ENCODE data around the gene CIAO2B.

DNA sequence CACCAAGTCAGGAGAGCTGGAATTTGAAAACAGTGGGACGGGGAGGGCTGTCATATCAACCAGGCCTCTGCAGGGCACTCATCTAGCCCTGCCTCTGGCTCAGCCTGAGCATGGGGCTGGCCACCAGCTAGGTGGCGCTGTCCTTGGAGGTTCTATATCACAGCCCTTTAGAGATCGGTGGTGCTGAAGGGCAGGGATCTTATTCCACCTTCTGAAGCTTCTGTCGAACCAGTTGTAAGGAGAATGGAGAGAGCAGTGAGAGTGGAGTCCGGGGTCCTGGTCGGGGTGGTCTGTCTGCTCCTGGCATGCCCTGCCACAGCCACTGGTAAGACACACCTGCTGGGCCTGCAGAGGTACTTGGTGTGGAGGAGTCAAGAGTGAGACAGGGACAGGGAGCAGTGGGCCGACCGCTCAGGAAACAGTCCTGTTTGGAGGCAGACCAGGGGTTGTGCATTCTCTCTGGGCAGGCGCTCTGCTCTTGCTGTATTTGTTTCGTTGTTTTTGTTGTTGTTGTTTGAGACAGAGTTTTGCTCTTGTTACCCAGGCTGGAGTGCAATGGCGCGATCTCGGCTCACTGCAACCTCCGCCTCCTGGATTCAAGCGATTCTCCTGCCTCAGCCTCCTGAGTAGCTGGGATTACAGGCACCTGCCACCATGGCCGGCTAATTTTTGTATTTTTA, 27.0 kb upstream of the CIAO2B start, which contains the start of gene CES3:
- TF ChIP-seq, protein P1, sequence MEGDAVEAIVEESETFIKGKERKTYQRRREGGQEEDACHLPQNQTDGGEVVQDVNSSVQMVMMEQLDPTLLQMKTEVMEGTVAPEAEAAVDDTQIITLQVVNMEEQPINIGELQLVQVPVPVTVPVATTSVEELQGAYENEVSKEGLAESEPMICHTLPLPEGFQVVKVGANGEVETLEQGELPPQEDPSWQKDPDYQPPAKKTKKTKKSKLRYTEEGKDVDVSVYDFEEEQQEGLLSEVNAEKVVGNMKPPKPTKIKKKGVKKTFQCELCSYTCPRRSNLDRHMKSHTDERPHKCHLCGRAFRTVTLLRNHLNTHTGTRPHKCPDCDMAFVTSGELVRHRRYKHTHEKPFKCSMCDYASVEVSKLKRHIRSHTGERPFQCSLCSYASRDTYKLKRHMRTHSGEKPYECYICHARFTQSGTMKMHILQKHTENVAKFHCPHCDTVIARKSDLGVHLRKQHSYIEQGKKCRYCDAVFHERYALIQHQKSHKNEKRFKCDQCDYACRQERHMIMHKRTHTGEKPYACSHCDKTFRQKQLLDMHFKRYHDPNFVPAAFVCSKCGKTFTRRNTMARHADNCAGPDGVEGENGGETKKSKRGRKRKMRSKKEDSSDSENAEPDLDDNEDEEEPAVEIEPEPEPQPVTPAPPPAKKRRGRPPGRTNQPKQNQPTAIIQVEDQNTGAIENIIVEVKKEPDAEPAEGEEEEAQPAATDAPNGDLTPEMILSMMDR (IDR thresholded peaks at IDR 0.05; ENCODE audit: low read length), result peak; percentile 95
- no peak for TF ChIP-seq EZH2 (IDR thresholded peaks at IDR 0.05; ENCODE audit: borderline replicate concordance, low read length)

All from OCI-LY1 (cell line).